ENCODE data around the gene SLC13A3.

DNA sequence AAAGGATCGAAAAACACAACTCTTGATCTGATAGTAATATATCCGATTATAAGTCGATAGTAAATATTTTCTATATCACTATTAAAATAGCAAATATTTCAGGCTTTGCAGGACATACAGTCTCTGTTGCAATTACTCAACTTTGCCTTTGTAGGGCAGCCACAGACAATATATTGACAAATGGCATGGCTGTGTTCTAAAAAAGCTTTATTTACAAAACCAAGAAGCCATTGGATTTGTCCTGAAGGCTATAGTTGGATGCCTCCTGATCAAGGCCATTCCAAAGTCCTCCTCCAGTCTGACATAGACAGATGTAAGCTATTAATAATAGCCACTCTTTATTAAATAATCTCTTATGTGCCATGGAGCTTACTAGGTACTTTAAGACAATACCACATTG, 106.7 kb downstream of the SLC13A3 start:
- TF ChIP-seq, protein P1, sequence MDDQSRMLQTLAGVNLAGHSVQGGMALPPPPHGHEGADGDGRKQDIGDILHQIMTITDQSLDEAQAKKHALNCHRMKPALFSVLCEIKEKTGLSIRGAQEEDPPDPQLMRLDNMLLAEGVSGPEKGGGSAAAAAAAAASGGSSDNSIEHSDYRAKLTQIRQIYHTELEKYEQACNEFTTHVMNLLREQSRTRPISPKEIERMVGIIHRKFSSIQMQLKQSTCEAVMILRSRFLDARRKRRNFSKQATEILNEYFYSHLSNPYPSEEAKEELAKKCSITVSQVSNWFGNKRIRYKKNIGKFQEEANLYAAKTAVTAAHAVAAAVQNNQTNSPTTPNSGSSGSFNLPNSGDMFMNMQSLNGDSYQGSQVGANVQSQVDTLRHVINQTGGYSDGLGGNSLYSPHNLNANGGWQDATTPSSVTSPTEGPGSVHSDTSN (IDR thresholded peaks at IDR 0.05), result no peak
- TF ChIP-seq, protein P2, sequence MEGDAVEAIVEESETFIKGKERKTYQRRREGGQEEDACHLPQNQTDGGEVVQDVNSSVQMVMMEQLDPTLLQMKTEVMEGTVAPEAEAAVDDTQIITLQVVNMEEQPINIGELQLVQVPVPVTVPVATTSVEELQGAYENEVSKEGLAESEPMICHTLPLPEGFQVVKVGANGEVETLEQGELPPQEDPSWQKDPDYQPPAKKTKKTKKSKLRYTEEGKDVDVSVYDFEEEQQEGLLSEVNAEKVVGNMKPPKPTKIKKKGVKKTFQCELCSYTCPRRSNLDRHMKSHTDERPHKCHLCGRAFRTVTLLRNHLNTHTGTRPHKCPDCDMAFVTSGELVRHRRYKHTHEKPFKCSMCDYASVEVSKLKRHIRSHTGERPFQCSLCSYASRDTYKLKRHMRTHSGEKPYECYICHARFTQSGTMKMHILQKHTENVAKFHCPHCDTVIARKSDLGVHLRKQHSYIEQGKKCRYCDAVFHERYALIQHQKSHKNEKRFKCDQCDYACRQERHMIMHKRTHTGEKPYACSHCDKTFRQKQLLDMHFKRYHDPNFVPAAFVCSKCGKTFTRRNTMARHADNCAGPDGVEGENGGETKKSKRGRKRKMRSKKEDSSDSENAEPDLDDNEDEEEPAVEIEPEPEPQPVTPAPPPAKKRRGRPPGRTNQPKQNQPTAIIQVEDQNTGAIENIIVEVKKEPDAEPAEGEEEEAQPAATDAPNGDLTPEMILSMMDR (IDR thresholded peaks at IDR 0.05), result no peak
